Right lobe of liver (tissue), 6 donors: ENCODE results near the gene PNPLA1. TPM values are rescaled to one million over a fixed set of nuclear protein-coding genes. Genes with fewer than 3 reads are reported as not detected.

Source experiments
- ATAC-seq, 4 donors: fragments of 200-7000 bp; cut with Tn5 transposase; one replicate each; pipeline ENCODE4 v1.9.1; 2020; ENCODE audit warnings: mild to moderate bottlenecking in 4 of 4, moderate library complexity in 4 of 4
- DNase-seq, 3 donors: peaks; one replicate each; pipeline ENCODE4 v3.0.0-alpha.2; 2020
- H3K27ac ChIP-seq, 3 donors: fragments of 200-600 bp; one replicate each; pipeline ENCODE4 v1.8.0; 2022
- H3K27me3 ChIP-seq, 2 donors: fragments of 200-600 bp; one replicate each; pipeline ENCODE4 v1.8.0; 2022
- H3K36me3 ChIP-seq, 4 donors: fragments of 200-600 bp; sonication (generic) in 1 of 4; one replicate each; pipeline versions ENCODE4 v1.5.1 to v1.8.0; 2017 to 2022; ENCODE audit warnings: control low read depth in 1 of 4
- H3K4me1 ChIP-seq, 4 donors: fragments of 200-600 bp; sonication (generic) in 1 of 4; one replicate each; pipeline versions ENCODE4 v1.5.1 to v1.8.0; 2017 to 2022; ENCODE audit warnings: control low read depth in 1 of 4
- H3K4me3 ChIP-seq, 3 donors: fragments of 200-600 bp; one replicate each; pipeline ENCODE4 v1.8.0; 2022
- H3K9me3 ChIP-seq, 4 donors: fragments of 200-600 bp; sonication (generic) in 1 of 4; one replicate each; pipeline versions ENCODE4 v1.5.1 to v1.8.0; 2017 to 2022; ENCODE audit warnings: control low read depth in 1 of 4
- POLR2A ChIP-seq: fragments of 450-650 bp; IDR thresholded peaks from one replicate; pipeline ENCODE4 v1.6.1; 2017; ENCODE audit warnings: antibody characterized with exemption, mild to moderate bottlenecking
- WGBS: methylation state at CpG from one replicate; pipeline ENCODE4 v1.1.6; 2018; ENCODE audit warnings: low coverage, low lambda C conversion rate; ENCODE audit not compliant: insufficient coverage; ENCODE audit errors: missing lambda C conversion rate; 5-methylcytosine and 5-hydroxymethylcytosine counted together
- intact Hi-C, 2 donors: fragments of 100-400 bp; cut with DNase I; formaldehyde crosslinking; loops; one replicate each; pipeline versions ENCODE4 v1.11.2 to v1.14.1; 2022
- total RNA-seq, 6 experiments: library from RNA; depleted of rRNA in 2 of 6; stranded (reverse); fragments of >200 nt in 2 of 6; fragmentation: NEBNext Ultra II Directional in 3 of 6; extraction: Animal tissue kit (Norgen Biotek cat#: 25700) in 3 of 6; gene quantifications; one replicate each; pipeline versions ENCODE4 v1.1.0 to v1.2.4, GENCODE V29; 2016 to 2023
- TF ChIP-seq, protein P1 (sequence below), 4 donors: fragments of 200-600 bp in 3 of 4; fragments of 450-650 bp in 1 of 4; IDR thresholded peaks; one replicate each; pipeline versions ENCODE4 v1.5.1 to v1.8.0; 2016 to 2022; ENCODE audit warnings: antibody characterized with exemption in 4 of 4, mild to moderate bottlenecking in 2 of 4
- donor health status: DM: no; HTN: yes; CAD: no.
- donor health status: DM: no; HTN: no; CAD: no.
- donor health status: DM: no; HTN: no; CAD: no.
- donor health status: DM: no; HTN: yes; CAD: no.
- donor health status: DM: no; HTN: yes; CAD: no.

PNPLA1 gene
- total RNA-seq, 6 experiments from 2014 or later: not detected

DNA sequence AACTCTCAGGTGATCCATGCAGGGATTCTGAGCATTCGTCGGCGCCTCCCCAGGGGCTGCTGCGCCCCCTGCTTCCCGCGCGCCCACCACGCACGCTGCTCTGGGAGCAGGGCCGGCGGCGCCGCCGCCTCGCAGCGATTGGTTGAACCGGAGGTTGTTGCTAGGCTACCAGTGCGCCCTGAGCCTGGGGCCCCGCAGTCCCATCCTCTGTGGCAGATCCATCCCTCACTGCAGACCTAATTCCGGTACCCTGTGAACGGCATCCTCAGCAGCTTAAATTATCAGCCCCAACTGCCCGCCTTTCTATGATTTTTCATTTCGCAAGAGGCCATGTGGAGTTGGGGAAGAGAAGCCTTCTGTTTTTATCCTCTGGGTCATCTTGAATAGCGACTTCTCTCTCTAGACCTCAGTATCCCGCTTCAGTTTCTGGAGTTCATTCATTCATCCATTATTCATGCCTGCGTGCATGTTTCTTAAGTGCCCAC lies 15.4 kb downstream of the PNPLA1 start:
- intact Hi-C loops: no loop called here
- no peaks in the 10 kb centered on the region for H3K4me1 ChIP-seq
- no peak for TF ChIP-seq POLR2A
- TF ChIP-seq, protein P1, sequence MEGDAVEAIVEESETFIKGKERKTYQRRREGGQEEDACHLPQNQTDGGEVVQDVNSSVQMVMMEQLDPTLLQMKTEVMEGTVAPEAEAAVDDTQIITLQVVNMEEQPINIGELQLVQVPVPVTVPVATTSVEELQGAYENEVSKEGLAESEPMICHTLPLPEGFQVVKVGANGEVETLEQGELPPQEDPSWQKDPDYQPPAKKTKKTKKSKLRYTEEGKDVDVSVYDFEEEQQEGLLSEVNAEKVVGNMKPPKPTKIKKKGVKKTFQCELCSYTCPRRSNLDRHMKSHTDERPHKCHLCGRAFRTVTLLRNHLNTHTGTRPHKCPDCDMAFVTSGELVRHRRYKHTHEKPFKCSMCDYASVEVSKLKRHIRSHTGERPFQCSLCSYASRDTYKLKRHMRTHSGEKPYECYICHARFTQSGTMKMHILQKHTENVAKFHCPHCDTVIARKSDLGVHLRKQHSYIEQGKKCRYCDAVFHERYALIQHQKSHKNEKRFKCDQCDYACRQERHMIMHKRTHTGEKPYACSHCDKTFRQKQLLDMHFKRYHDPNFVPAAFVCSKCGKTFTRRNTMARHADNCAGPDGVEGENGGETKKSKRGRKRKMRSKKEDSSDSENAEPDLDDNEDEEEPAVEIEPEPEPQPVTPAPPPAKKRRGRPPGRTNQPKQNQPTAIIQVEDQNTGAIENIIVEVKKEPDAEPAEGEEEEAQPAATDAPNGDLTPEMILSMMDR (IDR thresholded peaks at IDR 0.05): no peak
- no peak overlapping the region for H3K4me3 ChIP-seq
- no peak for DNase-seq
- H3K27ac ChIP-seq: no peak overlapping the region
- H3K9me3 ChIP-seq: no peaks in the 10 kb centered on the region
- H3K27me3 ChIP-seq: no peaks in the 10 kb centered on the region
- 22% methylated on average over 10 of the region's 26 CpGs for WGBS
- no peaks in the 10 kb centered on the region for H3K36me3 ChIP-seq
- no peak for ATAC-seq

GRCh38 chr6:36285797-36286196 lies 15.9 kb downstream of the PNPLA1 start:
- H3K27me3 ChIP-seq: no peaks in the 10 kb centered on the region
- TF ChIP-seq, protein P1 (IDR thresholded peaks at IDR 0.05): no peak
- no peak for TF ChIP-seq POLR2A
- no peak for DNase-seq
- H3K9me3 ChIP-seq: no peaks in the 10 kb centered on the region
- H3K27ac ChIP-seq: no peak overlapping the region
- H3K4me3 ChIP-seq: no peak overlapping the region
- intact Hi-C loops: no loop called here
- no peak for ATAC-seq
- H3K4me1 ChIP-seq: no peaks in the 10 kb centered on the region
- H3K36me3 ChIP-seq: no peaks in the 10 kb centered on the region
- 57% methylated on average over 1 of the region's 1 CpG for WGBS

DNA sequence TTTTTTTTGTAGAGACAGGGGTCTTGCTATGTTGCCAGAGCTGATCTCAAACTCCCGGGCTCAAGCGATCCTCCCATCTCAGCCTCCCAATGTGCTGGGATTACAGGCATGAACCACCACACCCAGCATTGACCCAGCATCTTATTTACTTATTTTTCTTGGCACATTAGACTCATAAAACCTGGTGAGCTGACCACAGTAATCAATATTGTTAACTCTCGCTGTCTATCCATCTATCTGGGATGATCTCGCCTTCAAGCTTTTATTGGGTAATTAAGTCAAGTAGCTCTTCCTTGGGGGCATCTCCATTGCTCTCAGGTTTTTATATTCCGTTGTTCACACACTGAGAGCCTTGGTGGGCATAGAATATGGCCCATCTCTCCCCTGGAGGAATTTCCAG lies 17.0 kb downstream of the PNPLA1 start:
- intact Hi-C loops: no loop called here
- Histone ChIP-seq H3K4me3 (no peak overlapping the region), H3K27ac (no peak overlapping the region), H3K9me3 (no peaks in the 10 kb centered on the region), H3K4me1 (no peaks in the 10 kb centered on the region), H3K27me3 (no peaks in the 10 kb centered on the region), H3K36me3 (no peaks in the 10 kb centered on the region)
- ATAC-seq (no peak), DNase-seq (no peak)
- TF ChIP-seq, protein P1 (IDR thresholded peaks at IDR 0.05): no peak
- TF ChIP-seq POLR2A: no peak
- 69% methylated on average over 5 of the region's 5 CpGs for WGBS

DNA sequence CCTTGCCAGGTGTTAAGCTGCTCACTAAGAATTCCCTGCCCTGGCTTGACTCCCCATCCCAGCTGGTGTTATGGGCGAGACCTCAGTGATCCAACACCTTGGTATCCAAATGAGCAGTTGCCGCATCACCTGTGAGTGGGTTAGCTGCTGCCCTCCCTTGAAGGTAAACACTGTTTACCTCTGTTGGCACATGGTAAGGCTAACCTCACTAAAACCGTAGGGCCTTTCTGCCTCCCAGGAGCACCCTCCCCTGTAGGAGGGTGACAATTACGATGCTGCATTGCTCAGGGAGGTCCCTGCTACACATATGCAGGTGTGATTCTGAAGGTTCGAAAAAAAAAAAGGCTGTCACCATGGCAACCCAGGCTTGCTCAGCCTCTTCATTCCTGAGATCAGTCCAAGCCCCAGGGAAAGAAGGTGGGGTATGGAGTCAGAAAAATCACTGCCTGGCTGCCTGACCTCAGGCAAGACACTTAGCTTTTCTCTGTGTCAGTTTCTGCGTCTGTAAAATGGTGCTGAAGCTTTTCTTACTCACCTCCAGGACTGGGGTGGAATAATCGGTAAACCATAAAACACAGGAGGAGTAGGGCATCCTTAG lies 19.5 kb downstream of the PNPLA1 start:
- no peaks in the 10 kb centered on the region for H3K36me3 ChIP-seq
- no peak overlapping the region for H3K4me3 ChIP-seq
- H3K27me3 ChIP-seq: no peaks in the 10 kb centered on the region
- intact Hi-C loops: no loop called here
- H3K9me3 ChIP-seq: no peaks in the 10 kb centered on the region
- no peak overlapping the region for H3K27ac ChIP-seq
- H3K4me1 ChIP-seq: no peaks in the 10 kb centered on the region
- no peak for TF ChIP-seq POLR2A
- TF ChIP-seq, protein P1 (IDR thresholded peaks at IDR 0.05): no peak
- 83% methylated on average over 5 of the region's 7 CpGs for WGBS
- ATAC-seq (no peak), DNase-seq (no peak)
